Vagina (tissue), 2 donors: ENCODE data around the gene BORCS8.

ENCODE experiments used
- CTCF ChIP-seq, 3 experiments: fragments of 450-650 bp in 2 of 3; fragments of 200-600 bp in 1 of 3; sonication (generic) in 1 of 3; IDR thresholded peaks; one replicate each; pipeline ENCODE4 v1.5.1; 2017 to 2019; ENCODE audit warnings: antibody characterized with exemption in 3 of 3, mild to moderate bottlenecking in 2 of 3, moderate library complexity in 2 of 3
- POLR2A ChIP-seq, 2 donors: fragments of 450-650 bp; IDR thresholded peaks; one replicate each; pipeline ENCODE4 v1.6.1; 2017; ENCODE audit warnings: antibody characterized with exemption in 2 of 2, mild to moderate bottlenecking in 2 of 2, moderate library complexity in 2 of 2
- POLR2AphosphoS5 ChIP-seq, 2 donors: sonication (generic); formaldehyde crosslinking; IDR thresholded peaks; one replicate each; pipeline ENCODE4 v1.9.0; 2017; ENCODE audit warnings: antibody characterized with exemption in 2 of 2, mild to moderate bottlenecking in 2 of 2, low read depth in 1 of 2; ENCODE audit not compliant: insufficient read depth in 1 of 2

- TF ChIP-seq CTCF (IDR thresholded peaks at IDR 0.05) (no peak), POLR2AphosphoS5 (IDR thresholded peaks at IDR 0.05; ENCODE audit: insufficient read depth in 1 of 2, low read depth in 1 of 2) (no peak), POLR2A (IDR thresholded peaks at IDR 0.05) (no peak)
Observed at GRCh38 chr19:19137556-19138108, 54.3 kb downstream of the BORCS8 start.
